HFFc6 (cell line): ENCODE results near the gene ADA. TPM values are rescaled to one million over a fixed set of nuclear protein-coding genes. Genes with fewer than 3 reads are reported as not detected.

ENCODE experiments used
- DNase-seq: peaks from one replicate; pipeline ENCODE4 v3.0.0-alpha.2; 2018
- H3K27ac Mint-ChIP-seq: 2 replicates; pipeline ENCODE4 v1.8.0; 2020; ENCODE audit warnings: mild to moderate bottlenecking, mixed read lengths
- H3K27me3 Mint-ChIP-seq: 2 replicates; pipeline ENCODE4 v1.8.0; 2021; ENCODE audit warnings: mild to moderate bottlenecking, moderate library complexity, mixed read lengths; ENCODE audit not compliant: insufficient read depth
- H3K36me3 Mint-ChIP-seq: 2 replicates; pipeline ENCODE4 v1.8.0; 2021; ENCODE audit warnings: low read depth, mixed read lengths
- H3K4me1 Mint-ChIP-seq: 2 replicates; pipeline ENCODE4 v1.8.0; 2020; ENCODE audit warnings: low read depth, mixed read lengths
- H3K4me3 Mint-ChIP-seq: 2 replicates; pipeline ENCODE4 v1.8.0; 2020; ENCODE audit warnings: mild to moderate bottlenecking, moderate library complexity, mixed read lengths
- H3K9me3 Mint-ChIP-seq: 2 replicates; pipeline ENCODE4 v1.8.0; 2020; ENCODE audit warnings: mild to moderate bottlenecking, mixed read lengths
- total RNA-seq, 6 experiments: library from RNA; stranded (reverse); fragmentation: NEBNext Ultra II Directional; extraction: Animal tissue kit (Norgen Biotek cat#: 25700); gene quantifications; 2 replicates in 1 of 6; 3 replicates in 5 of 6; pipeline ENCODE4 v1.2.3, GENCODE V29; 2021
- TF ChIP-seq, protein P1 (sequence below): fragments of 200-600 bp; sonication (generic); IDR thresholded peaks from 2 replicates; pipeline ENCODE4 v1.5.0; 2021; ENCODE audit warnings: antibody characterized with exemption, mild to moderate bottlenecking

The ADA gene
- total RNA-seq, 6 experiments from 2014 or later: 11.0 to 15.9 (median 12.7) TPM

GRCh38 chr20:44640522-44640921 is 11.0 kb downstream of the ADA start:
- H3K4me1 Mint-ChIP-seq: peaks cover 44% of the 10 kb centered on the region
- H3K27me3 Mint-ChIP-seq: no peaks in the 10 kb centered on the region; the same call in 1 of the 2 replicates
- TF ChIP-seq, protein P1, sequence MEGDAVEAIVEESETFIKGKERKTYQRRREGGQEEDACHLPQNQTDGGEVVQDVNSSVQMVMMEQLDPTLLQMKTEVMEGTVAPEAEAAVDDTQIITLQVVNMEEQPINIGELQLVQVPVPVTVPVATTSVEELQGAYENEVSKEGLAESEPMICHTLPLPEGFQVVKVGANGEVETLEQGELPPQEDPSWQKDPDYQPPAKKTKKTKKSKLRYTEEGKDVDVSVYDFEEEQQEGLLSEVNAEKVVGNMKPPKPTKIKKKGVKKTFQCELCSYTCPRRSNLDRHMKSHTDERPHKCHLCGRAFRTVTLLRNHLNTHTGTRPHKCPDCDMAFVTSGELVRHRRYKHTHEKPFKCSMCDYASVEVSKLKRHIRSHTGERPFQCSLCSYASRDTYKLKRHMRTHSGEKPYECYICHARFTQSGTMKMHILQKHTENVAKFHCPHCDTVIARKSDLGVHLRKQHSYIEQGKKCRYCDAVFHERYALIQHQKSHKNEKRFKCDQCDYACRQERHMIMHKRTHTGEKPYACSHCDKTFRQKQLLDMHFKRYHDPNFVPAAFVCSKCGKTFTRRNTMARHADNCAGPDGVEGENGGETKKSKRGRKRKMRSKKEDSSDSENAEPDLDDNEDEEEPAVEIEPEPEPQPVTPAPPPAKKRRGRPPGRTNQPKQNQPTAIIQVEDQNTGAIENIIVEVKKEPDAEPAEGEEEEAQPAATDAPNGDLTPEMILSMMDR: no peak
- H3K4me3 Mint-ChIP-seq: no peak overlapping the region
- no peak for DNase-seq
- no peak overlapping the region for H3K27ac Mint-ChIP-seq
- H3K36me3 Mint-ChIP-seq: peaks cover 14% of the 10 kb centered on the region
- H3K9me3 Mint-ChIP-seq: peaks cover 4% of the 10 kb centered on the region; the same call in 1 of the 2 replicates

DNA sequence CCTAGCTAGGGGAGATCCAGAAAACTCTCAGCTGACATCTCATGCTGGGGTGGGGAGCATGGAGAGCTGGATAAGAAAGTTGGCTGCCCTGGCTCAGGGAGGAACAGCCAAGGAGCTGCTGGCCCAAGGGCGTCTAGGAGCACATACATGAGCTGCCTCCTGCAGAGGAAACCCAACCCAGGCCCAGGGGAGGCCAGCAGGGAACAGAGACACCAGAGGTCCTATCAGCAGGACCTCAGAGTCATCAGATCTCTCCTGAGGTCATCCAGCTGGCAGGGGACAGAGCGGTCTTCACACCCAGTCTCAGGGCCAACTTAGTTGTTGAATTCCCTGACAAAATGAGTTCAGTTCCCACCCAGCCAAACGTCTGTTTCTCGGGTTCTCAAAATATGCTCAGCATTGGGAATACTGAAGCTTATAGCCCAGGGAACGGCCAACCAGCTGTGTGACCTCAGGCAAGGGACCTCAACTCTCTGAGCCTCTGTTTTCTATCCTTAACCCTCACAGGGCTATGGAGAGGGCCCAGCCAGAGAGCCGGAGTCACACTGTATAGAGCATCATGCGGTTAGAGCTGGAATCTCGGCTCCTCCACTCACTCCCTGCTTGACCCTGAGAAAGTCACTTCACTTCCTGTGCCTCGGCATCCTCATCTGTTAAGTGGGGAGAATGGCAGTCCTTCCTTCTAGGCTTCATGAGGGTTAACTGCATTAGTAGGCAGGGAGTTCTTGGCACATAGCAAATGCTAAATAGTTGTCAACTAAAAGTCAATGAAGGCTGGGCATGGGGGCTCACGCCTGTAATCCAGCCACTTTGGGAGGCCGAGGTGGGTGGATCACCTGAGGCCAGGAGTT is 13.8 kb downstream of the ADA start:
- no peaks in the 10 kb centered on the region; the same call in 1 of the 2 replicates for H3K27me3 Mint-ChIP-seq
- TF ChIP-seq, protein P1: no peak
- H3K4me3 Mint-ChIP-seq: no peak overlapping the region
- H3K9me3 Mint-ChIP-seq: peaks cover 4% of the 10 kb centered on the region; the same call in 1 of the 2 replicates
- H3K36me3 Mint-ChIP-seq: peaks cover 14% of the 10 kb centered on the region
- H3K4me1 Mint-ChIP-seq: peaks cover 23% of the 10 kb centered on the region
- no peak for DNase-seq
- H3K27ac Mint-ChIP-seq: no peak overlapping the region

- TF ChIP-seq, protein P1: no peak
- H3K9me3 Mint-ChIP-seq: peaks cover 4% of the 10 kb centered on the region; the same call in 1 of the 2 replicates
Measured at GRCh38 chr20:44637042-44637441, 14.5 kb downstream of the ADA start.

GRCh38 chr20:44635877-44636276 is 15.6 kb downstream of the ADA start:
- Mint-ChIP-seq H3K4me3 (no peak overlapping the region), H3K36me3 (peaks cover 14% of the 10 kb centered on the region), H3K4me1 (peaks cover 4% of the 10 kb centered on the region; the same call in 1 of the 2 replicates), H3K27me3 (no peaks in the 10 kb centered on the region; the same call in 1 of the 2 replicates), H3K27ac (no peak overlapping the region), H3K9me3 (peaks cover 4% of the 10 kb centered on the region; the same call in 1 of the 2 replicates)
- TF ChIP-seq, protein P1: no peak
- DNase-seq: no peak

More at GRCh38 chr20:44637042-44637441, 14.5 kb downstream of the ADA start:
- Mint-ChIP-seq H3K27ac (no peak overlapping the region), H3K27me3 (no peaks in the 10 kb centered on the region; the same call in 1 of the 2 replicates), H3K4me3 (no peak overlapping the region), H3K36me3 (peaks cover 14% of the 10 kb centered on the region), H3K4me1 (peaks cover 16% of the 10 kb centered on the region)
- DNase-seq: no peak

DNA sequence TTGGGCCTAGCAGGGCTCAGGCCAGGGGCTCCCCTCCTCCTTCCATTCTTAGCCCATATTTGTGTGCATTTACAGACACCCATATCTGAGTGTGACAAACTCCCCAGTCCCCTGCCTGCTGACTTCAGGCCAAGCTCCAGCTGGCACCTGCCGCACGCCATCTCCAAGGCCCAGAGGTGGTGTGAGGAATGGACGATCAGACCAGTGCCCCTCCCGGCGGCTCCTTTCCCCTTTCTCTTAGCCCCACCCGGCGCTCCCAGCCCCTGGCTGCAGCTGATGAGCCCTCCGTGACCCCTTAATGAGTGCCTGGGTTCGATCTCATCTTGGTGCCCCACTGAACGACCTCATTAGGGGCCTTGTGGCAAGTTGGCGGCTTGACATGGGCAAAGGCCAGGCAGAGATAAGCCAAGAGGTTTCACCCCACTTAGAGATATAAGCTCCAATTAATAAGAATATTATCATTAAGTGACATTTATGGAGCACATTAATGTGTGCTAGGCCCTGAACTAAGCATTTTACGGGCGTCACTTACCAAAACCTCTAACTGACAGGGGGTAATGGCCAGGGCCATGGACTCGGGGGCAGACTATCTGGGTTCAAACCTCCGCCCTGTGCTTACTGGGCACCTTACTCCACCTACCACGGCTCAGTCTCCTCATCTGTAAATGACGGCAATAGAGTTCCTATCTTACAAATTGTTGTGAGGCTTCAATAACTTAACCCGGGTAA is 17.5 kb downstream of the ADA start:
- Mint-ChIP-seq H3K4me3 (no peak overlapping the region), H3K27me3 (no peaks in the 10 kb centered on the region; the same call in 1 of the 2 replicates)
- TF ChIP-seq, protein P1: no peak

More for the DNA sequence above, 17.5 kb downstream of the ADA start:
- Mint-ChIP-seq H3K4me1 (no peaks in the 10 kb centered on the region), H3K36me3 (peaks cover 3% of the 10 kb centered on the region; the same call in 1 of the 2 replicates), H3K9me3 (no peaks in the 10 kb centered on the region), H3K27ac (no peak overlapping the region)
- DNase-seq: no peak
